ENCODE results near the gene AMN. TPM values are rescaled to one million over a fixed set of nuclear protein-coding genes. Genes with fewer than 3 reads are reported as not detected.

Gene AMN
- total and polyA plus RNA-seq, 2 experiments from 2014 or later, result 169 to 247 TPM

DNA sequence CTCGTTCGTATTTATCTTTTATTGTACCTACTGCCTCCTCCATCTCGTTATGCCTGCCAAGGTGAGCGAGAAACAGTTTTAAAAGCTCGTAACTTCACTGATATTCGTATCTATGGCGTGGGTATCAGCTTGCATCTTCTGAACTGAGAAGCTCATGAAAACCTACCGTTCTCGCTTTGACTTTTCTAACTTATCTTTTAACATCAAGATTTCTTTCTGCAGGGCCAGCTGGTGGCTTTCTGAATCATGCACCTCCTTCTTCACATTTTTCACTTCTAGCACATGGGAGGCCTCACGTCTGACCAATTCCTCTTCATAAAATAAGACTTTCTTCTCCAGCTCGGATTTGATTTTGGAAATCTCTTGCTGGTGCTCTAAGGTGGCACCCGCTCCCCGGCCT, 45.8 kb downstream of the AMN start:
- H3K27me3 ChIP-seq, result no peaks in the 10 kb centered on the region
- no peak overlapping the region for H2AFZ ChIP-seq
- H3K79me2 ChIP-seq, result no peaks in the 10 kb centered on the region
- no peak for DNase-seq (ENCODE audit: low spot score)
- no peaks in the 10 kb centered on the region for H3K9me2 ChIP-seq (replicated peaks; ENCODE audit: insufficient read depth)
- no peaks in the 10 kb centered on the region for H3K36me3 ChIP-seq (replicated peaks; ENCODE audit: insufficient read depth, low read depth)
- no peaks in the 10 kb centered on the region for H3K9me3 ChIP-seq (ENCODE audit: low read depth)
- 96% methylated on average over 13 of the region's 13 CpGs for WGBS (ENCODE audit: low lambda C conversion rate, missing lambda C conversion rate)
- no peak overlapping the region for H3K27ac ChIP-seq
- no peak overlapping the region for H3K4me2 ChIP-seq
- TF ChIP-seq EZH2phosphoT487 (IDR thresholded peaks at IDR 0.05; ENCODE audit: low read depth, severe bottlenecking, unreplicated experiment), result no peak
- TF ChIP-seq, protein P1, sequence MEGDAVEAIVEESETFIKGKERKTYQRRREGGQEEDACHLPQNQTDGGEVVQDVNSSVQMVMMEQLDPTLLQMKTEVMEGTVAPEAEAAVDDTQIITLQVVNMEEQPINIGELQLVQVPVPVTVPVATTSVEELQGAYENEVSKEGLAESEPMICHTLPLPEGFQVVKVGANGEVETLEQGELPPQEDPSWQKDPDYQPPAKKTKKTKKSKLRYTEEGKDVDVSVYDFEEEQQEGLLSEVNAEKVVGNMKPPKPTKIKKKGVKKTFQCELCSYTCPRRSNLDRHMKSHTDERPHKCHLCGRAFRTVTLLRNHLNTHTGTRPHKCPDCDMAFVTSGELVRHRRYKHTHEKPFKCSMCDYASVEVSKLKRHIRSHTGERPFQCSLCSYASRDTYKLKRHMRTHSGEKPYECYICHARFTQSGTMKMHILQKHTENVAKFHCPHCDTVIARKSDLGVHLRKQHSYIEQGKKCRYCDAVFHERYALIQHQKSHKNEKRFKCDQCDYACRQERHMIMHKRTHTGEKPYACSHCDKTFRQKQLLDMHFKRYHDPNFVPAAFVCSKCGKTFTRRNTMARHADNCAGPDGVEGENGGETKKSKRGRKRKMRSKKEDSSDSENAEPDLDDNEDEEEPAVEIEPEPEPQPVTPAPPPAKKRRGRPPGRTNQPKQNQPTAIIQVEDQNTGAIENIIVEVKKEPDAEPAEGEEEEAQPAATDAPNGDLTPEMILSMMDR (IDR thresholded peaks at IDR 0.05; ENCODE audit: poor library complexity), result no peak
- no peak for TF ChIP-seq EZH2 (IDR thresholded peaks at IDR 0.05; ENCODE audit: borderline replicate concordance)
- no peaks in the 10 kb centered on the region for H4K20me1 ChIP-seq (ENCODE audit: insufficient read depth, poor library complexity, severe bottlenecking)
- no peak overlapping the region for H3K4me3 ChIP-seq
- H3K4me1 ChIP-seq (ENCODE audit: insufficient read depth), result no peaks in the 10 kb centered on the region

DNA sequence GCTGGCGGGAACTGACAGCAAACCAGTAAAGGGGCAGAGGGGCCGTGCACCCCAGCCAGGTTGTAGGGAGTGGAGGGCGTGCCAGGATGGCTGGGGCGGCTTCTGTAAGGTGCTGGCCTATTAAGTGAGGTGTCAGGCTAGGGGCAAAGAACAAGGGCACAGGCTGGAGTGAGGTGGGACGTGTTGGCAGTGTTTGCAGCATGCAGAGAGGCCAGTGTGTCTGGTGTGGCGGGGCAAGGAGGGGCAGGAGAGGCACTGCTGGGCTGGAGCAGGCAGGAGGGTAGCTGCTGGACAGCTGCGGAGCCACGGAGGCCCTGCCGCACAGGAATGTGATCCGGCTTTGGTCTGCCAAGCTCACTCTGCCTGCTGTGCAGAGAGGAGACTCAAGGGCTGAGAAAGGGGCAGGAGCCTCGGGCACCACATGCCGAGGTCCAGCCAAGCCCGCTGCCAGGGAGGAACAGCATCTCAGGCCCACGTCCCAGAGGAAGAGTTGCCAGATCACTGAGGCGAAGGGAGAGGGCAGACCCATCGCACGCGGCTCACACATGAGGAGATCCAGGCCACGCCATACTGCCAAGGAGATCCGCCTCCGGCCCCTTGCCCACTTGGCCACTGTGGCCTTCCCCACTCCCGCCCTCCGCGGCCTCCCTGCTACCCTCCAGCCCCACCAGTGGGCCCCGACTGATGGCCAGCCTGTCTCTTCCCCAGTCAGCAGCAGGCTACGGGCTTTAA, 46.8 kb downstream of the AMN start:
- no peaks in the 10 kb centered on the region for H3K9me2 ChIP-seq (replicated peaks; ENCODE audit: insufficient read depth)
- no peaks in the 10 kb centered on the region for H3K27me3 ChIP-seq
- DNase-seq (ENCODE audit: low spot score), result no peak
- TF ChIP-seq, protein P1 (IDR thresholded peaks at IDR 0.05; ENCODE audit: poor library complexity), result no peak
- TF ChIP-seq EZH2phosphoT487 (IDR thresholded peaks at IDR 0.05; ENCODE audit: low read depth, severe bottlenecking, unreplicated experiment), result no peak
- no peak for TF ChIP-seq EZH2 (IDR thresholded peaks at IDR 0.05; ENCODE audit: borderline replicate concordance)
- H2AFZ ChIP-seq, result no peak overlapping the region
- no peaks in the 10 kb centered on the region for H3K79me2 ChIP-seq
- no peak overlapping the region for H3K4me2 ChIP-seq
- no peaks in the 10 kb centered on the region for H3K36me3 ChIP-seq (replicated peaks; ENCODE audit: insufficient read depth, low read depth)
- no peak overlapping the region for H3K4me3 ChIP-seq
- no peaks in the 10 kb centered on the region for H3K4me1 ChIP-seq (ENCODE audit: insufficient read depth)
- H4K20me1 ChIP-seq (ENCODE audit: insufficient read depth, poor library complexity, severe bottlenecking), result no peaks in the 10 kb centered on the region
- H3K27ac ChIP-seq, result no peak overlapping the region
- 96% methylated on average over 25 of the region's 26 CpGs for WGBS (ENCODE audit: low lambda C conversion rate, missing lambda C conversion rate)
- no peaks in the 10 kb centered on the region for H3K9me3 ChIP-seq (ENCODE audit: low read depth)

DNA sequence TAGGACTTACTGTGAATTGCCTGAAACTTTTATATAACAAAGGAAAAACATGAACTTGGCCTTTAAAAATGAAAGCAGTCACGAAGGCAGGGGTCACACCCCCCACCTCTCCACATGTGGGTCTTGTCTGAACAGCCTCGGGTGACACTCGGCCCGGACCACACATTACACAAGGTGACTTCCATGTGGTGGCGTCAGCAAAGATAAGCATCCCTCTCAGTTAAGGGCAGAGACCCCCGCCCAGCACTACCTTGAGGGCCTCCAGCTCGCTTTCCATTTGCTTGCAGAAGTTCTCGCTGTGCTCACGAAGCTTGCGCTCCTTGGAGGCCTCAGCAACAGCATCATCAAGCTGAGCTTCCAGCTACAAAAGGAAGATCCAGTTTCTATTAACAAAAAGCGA, 47.4 kb downstream of the AMN start:
- H3K9me2 ChIP-seq (replicated peaks; ENCODE audit: insufficient read depth), result no peaks in the 10 kb centered on the region
- WGBS (ENCODE audit: low lambda C conversion rate, missing lambda C conversion rate), result 94% methylated on average over 11 of the region's 11 CpGs
- no peak overlapping the region for H3K4me3 ChIP-seq
- H3K36me3 ChIP-seq (replicated peaks; ENCODE audit: insufficient read depth, low read depth), result no peaks in the 10 kb centered on the region
- TF ChIP-seq EZH2phosphoT487 (IDR thresholded peaks at IDR 0.05; ENCODE audit: low read depth, severe bottlenecking, unreplicated experiment) (no peak), EZH2 (IDR thresholded peaks at IDR 0.05; ENCODE audit: borderline replicate concordance) (no peak)
- TF ChIP-seq, protein P1 (IDR thresholded peaks at IDR 0.05; ENCODE audit: poor library complexity), result no peak
- no peak for DNase-seq (ENCODE audit: low spot score)
- H3K27me3 ChIP-seq, result no peaks in the 10 kb centered on the region
- H3K4me2 ChIP-seq, result no peak overlapping the region
- no peak overlapping the region for H2AFZ ChIP-seq
- H3K27ac ChIP-seq, result no peak overlapping the region
- no peaks in the 10 kb centered on the region for H3K9me3 ChIP-seq (ENCODE audit: low read depth)
- H4K20me1 ChIP-seq (ENCODE audit: insufficient read depth, poor library complexity, severe bottlenecking), result no peaks in the 10 kb centered on the region
- no peaks in the 10 kb centered on the region for H3K79me2 ChIP-seq
- H3K4me1 ChIP-seq (ENCODE audit: insufficient read depth), result no peaks in the 10 kb centered on the region
